NCI-H1105 treated with DMSO at 0.1 percent for 48 hours (cell line): ENCODE data around the gene CCDC3.

Source experiments
- DNase-seq: peaks from one replicate; lab custom pipeline; 2025; lab: John Stamatoyannopoulos, UW

Gene CCDC3

DNA sequence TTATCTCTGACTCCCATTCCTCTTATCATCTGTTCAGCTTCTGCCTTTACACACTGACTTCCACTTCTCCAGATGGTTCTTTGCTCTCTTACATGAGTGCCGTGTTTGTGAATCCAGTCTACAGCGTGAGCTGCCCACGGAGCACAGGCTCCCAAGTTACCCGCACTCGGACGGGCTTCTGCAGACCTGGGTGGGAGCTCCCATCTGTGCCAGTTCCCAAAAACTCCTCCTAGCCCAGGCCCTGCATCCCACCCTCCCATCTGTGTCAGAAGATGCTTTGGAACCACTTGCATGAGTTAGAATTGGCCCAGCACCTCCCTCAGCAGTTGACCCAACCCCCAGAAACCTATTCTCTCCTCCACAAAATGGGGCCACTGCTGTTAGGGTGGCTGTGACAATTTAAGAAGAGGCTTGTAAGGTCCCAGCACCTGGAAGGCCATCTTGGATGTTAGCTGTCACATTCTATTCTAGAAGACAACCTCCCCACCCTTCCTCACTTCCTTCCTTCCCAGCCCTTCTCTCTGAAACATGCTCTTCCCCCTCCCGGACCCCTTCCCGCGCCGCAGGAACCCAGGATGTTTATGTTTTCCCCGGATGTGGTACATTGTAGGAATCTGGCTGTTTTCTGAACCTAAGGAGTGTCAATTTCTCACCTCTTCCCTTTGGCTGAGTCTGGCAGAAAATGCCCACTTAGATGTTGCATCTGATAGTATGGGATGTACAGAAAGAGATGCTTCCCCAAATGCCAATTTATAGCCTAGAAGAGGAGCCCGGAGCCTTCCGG lies 79.2 kb downstream of the CCDC3 start:
- DNase-seq = no peak

GRCh38 chr10:12921163-12921562 lies 80.3 kb downstream of the CCDC3 start:
- no peak for DNase-seq

DNA sequence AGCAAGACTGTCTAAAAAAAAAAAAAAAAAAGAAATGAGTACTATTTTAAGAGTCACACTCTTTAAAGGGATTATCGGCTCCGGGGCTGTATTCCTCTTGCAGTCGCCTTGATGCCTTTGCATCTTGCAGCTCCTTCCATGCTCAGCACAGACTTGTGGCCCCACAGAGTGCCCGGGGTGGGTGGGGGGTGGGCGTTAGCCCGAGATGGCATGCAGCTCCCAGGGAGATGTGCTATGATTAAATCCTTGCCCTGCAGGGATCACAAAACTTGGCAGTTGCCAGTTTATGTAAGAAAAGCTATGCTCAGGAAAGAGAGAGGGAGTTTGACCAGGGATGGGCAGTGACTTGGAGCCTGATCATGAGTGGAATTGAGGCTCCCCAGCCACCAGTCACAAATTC lies 81.9 kb downstream of the CCDC3 start:
- DNase-seq = no peak

DNA sequence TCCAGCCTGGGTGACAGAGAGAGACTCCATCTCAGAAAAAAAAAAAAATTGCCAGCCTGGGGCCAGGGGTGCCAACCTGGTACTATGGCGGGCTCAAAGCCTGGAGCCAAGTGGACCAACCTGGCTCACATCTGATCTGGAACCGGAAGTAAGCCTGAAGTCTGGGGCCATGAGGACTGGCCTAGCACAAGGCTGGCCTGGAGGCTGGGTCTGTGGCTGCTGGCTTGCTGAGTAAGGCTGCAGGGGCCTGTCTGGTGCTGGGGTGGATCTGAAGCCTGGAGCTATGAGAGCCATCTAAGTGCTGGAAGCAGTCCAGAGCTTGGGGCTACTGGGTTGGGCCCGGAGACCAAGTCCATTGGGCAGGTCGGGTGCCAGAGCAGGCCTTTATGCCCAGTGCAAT lies 84.9 kb downstream of the CCDC3 start:
- no peak for DNase-seq

GRCh38 chr10:12915637-12916168 lies 85.8 kb downstream of the CCDC3 start:
- DNase-seq = no peak

GRCh38 chr10:12914111-12914510 lies 87.4 kb downstream of the CCDC3 start:
- DNase-seq = no peak

DNA sequence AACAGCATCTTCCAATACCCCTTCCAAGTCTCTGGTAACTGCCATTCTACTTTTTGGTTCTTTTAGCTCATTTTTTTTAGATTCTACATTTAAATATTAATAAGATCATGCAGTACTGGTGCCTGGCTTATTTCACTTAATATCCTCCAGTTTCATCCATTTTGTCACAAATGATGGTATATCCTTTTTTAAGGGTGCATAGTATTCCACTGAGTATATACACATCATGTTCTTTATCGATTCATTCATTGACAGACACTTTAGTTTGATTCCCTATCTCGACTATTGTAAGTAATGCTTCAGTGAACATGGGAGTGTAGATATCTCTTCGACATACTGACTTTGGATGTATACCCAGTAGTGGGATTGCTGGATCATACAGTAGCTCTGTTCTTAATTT lies 89.7 kb downstream of the CCDC3 start:
- DNase-seq = no peak

DNA sequence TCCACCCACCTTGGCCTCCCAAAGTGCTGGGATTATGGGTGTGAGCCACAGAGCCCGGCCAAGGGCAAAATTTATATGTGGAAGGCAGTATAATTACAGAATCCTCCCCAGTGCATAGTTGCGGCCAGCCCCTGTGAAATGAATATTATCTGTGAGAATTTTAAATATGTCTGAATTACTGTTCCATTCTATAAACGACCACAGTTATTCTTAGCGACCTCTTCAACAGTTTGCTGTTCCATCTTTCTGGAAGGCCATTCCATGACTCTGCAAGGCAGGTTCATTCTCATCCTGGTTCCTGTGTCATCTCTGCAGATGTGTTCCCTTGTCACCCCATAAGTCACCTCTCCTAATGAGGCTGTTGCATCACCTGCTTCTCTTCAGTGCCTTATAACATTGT lies 90.7 kb downstream of the CCDC3 start:
- DNase-seq = no peak

GRCh38 chr10:12909836-12910185 lies 91.7 kb downstream of the CCDC3 start:
- no peak for DNase-seq

GRCh38 chr10:12909182-12909835 lies 92.2 kb downstream of the CCDC3 start:
- DNase-seq = no peak

DNA sequence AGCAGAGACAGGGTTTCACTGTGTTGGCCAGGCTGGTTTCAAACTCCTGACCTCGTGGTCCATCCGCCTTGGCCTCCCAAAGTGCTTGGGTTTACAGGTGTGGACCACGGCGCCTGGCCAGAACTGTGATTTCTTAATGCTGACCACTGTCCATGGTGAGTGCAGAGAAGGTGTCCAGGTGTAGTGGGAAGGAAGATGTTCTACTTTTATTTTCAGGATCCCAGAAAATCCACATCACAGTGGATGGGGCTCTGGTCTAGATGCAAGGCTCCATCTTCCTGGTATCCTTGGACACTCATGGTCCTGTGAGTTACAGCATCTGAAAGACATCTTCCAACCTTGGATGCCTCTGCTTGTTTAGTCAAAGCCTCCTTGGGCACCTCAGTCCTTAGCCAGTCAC lies 92.7 kb downstream of the CCDC3 start:
- no peak for DNase-seq

DNA sequence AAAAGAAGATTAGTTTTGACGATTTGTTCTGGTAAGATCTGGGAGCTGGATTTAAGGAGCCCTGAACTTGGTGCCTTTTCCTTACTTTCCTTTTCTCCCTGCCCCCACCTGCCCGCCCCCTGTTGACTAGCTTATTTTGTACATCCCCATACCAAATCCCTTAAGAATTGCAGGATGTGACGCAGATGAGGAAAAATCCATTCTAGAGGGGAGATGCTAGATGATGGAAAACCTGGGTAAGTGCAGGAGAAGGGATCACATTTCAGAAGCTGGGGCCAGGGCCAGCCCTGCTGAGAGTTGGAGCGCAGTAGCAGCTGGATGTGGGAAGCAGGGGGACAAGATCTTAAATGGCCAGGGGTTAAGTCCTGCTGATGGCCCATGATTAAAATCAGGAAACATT lies 93.9 kb downstream of the CCDC3 start:
- DNase-seq = no peak

GRCh38 chr10:12906051-12906541 lies 95.4 kb downstream of the CCDC3 start:
- DNase-seq = no peak

- DNase-seq = no peak
These were observed 96.4 kb downstream of the CCDC3 start for GRCh38 chr10:12905067-12905466.

DNA sequence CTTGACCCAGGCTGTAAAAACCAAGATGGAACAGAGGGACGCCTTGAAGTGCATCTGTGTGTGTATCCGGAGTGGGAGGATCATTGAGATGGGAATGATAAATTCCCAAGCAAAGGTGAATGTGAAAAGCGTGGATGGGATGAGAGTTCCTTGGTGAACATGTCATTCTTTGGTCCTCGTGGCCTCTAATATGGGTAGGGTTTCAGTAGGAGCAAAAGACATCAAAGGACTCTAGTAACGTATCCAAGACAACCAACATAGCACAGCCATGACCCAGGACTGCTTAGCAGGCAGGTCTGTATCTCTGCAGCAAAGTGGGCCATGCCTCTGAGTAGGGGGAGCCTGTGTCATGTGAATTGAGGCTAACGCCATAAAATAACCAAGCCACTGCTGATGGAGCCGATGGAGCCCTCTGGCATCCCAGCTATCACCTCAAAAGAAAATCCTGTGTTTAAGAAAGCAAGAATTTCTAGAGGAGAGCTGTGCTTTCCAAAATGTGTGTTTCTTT lies 98.6 kb downstream of the CCDC3 start:
- no peak for DNase-seq

DNA sequence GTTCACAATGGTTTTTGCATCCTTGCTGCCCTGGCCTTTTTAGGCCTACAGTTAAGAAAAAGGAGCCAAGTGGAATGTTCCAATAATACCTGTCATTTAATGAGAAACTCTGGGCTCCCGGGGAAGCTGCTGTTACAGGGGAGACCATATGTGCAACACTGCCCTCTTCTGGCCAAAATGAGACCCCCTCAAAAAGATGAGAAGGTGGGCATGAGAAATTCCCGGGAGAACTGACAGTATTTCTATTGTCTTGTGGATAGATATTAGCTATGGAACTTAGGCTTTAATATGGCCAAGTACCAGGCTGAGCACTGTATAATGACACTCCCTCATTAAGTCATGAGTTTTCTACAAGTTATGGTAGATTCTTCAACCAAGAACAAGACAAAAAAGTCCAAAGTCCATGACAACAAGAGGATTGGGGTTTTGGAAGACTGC lies 99.4 kb downstream of the CCDC3 start:
- peak; percentile 29 for DNase-seq

DNA sequence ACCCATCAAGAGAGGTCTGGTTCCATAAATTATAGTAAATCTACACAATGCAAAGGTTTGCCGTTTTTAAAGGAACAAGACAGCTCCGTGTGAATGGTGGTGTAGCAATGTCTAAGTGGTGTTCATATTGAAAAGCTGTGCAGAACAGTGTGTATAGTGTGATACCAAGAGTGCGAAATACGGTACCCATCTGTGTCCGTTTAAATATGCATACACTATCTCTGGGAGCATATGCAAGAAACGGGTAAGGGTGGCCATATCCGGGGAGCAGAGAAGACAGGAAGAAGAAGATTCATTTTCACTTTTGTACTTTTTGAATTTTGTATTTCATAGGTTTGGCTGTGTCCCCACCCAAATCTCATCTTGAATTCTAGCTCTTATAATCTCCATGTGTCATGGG lies 102.0 kb downstream of the CCDC3 start:
- DNase-seq = no peak

- DNase-seq = no peak
These were observed 103.2 kb downstream of the CCDC3 start for GRCh38 chr10:12898271-12898670.

GRCh38 chr10:12897278-12897677 lies 104.2 kb downstream of the CCDC3 start:
- no peak for DNase-seq

- no peak for DNase-seq
These were observed 105.3 kb downstream of the CCDC3 start for GRCh38 chr10:12896251-12896650.

DNA sequence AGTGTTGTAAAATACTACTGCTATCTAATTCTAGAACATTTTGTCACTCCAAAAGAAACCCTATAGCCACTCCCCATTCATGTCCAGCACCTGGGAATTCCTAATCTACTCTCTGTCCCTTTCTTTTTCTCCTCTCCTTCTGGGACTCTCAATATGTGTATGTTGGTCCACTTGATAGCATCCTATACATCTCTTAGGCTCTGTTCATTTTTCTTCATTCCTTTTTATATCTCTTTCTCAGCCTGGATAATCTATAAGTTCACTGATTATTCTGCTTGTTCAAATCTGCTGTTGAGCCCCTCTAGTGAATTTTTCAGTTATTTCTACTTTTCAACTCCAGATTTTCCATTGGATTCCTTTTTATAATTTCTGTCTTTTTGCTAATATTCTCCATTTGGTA lies 108.6 kb downstream of the CCDC3 start:
- no peak for DNase-seq

DNA sequence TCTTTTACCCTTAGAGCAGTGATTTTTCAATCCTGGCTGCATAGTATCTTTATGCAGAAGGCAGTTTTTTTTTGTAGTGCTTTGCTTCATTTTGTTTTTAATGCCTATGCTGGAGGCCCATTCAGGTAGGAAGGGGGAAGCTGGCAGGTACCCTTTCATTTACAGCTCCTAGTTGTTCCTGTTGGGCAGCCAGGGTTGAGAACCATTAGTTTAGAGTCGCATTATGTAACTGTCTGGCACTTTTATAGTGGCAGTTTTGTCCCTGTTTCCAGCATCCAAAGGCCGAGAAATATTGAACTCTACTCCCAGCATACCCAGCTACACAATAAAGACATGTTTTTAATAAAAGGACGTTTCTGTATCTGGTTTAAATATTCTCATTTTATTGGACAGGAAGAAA lies 110.6 kb downstream of the CCDC3 start:
- no peak for DNase-seq

DNA sequence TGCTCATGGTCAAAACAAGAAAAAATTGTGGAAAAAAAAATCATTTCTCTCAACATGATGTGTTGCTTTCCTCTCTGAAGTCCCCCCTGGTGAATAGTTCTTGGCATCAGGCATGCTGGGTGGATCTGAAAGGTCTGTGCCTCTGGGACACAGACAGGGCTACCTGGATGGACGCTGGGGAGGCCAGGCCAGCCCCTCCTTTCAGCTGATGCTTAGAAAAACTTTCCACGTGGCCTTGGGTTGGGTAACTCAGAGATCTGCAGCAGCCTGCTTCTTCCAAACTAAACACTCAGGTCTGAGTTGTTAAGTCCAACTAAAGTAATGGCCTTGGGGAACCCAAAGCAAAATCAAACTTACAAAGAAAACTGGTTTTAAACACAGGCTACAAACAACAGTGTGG lies 113.0 kb downstream of the CCDC3 start:
- DNase-seq = no peak
